MV-4-11 (cell line): ENCODE results near the gene TMC5.

Experiments used
- DNase-seq: peaks from one replicate; lab custom pipeline; 2025; lab: John Stamatoyannopoulos, UW

TMC5 gene

GRCh38 chr16:19507867-19508266, 90.2 kb downstream of the TMC5 start:
- DNase-seq: no peak

- DNase-seq: no peak
Measured at GRCh38 chr16:19512297-19512696, 94.6 kb downstream of the TMC5 start.

GRCh38 chr16:19513377-19514053, 95.8 kb downstream of the TMC5 start:
- DNase-seq: peak; percentile 96

GRCh38 chr16:19515757-19516156, 98.1 kb downstream of the TMC5 start:
- DNase-seq: no peak

- DNase-seq: no peak
Measured at GRCh38 chr16:19517424-19518089, 99.9 kb downstream of the TMC5 start.

GRCh38 chr16:19518388-19518787, 100.7 kb downstream of the TMC5 start:
- DNase-seq: no peak

GRCh38 chr16:19520861-19521331, 103.2 kb downstream of the TMC5 start:
- DNase-seq: no peak

GRCh38 chr16:19521471-19522396, 104.1 kb downstream of the TMC5 start, which contains the start of gene GDE1:
TSS of gene GDE1 (minus strand) at chr16:19522098. CDS start at chr16:19521964, 134 bp downstream.
- peak; percentile 85 for DNase-seq

GRCh38 chr16:19522397-19522732, 104.7 kb downstream of the TMC5 start:
- DNase-seq: no peak

- DNase-seq: no peak
Measured at GRCh38 chr16:19522760-19523159, 105.1 kb downstream of the TMC5 start.

GRCh38 chr16:19523184-19523558, 105.5 kb downstream of the TMC5 start:
- DNase-seq: no peak

- peak; percentile 95 for DNase-seq
Measured at GRCh38 chr16:19523559-19524355, 106.1 kb downstream of the TMC5 start, which contains the start of gene CCP110. TSS of gene CCP110 (plus strand) at chr16:19523942. CDS start at chr16:19527882, 3,940 bp downstream.

GRCh38 chr16:19524356-19524615, 106.6 kb downstream of the TMC5 start:
- no peak for DNase-seq

GRCh38 chr16:19524616-19525384, 107.1 kb downstream of the TMC5 start:
- peak; percentile 60 for DNase-seq

- DNase-seq: no peak
Measured at GRCh38 chr16:19525385-19525723, 107.7 kb downstream of the TMC5 start.

- DNase-seq: no peak
Measured at GRCh38 chr16:19527161-19527560, 109.5 kb downstream of the TMC5 start.

- DNase-seq: no peak
Measured at GRCh38 chr16:19528666-19529065, 111.0 kb downstream of the TMC5 start.

- no peak for DNase-seq
Measured at GRCh38 chr16:19532601-19533000, 114.9 kb downstream of the TMC5 start.

GRCh38 chr16:19540241-19540970, 122.7 kb downstream of the TMC5 start:
- DNase-seq: no peak

- DNase-seq: no peak
Measured at GRCh38 chr16:19542138-19542821, 124.6 kb downstream of the TMC5 start.
